Activated CD4-positive, alpha-beta memory T cell treated with anti-CD3 and anti-CD28 coated beads, Interleukin-2, amount 10 ng/mL, durations not matched to agents 7 days and 5 days (primary cell): ENCODE results near the gene B4GALT1. TPM values are rescaled to one million over a fixed set of nuclear protein-coding genes. Genes with fewer than 3 reads are reported as not detected.

Experiments used
- CTCF ChIA-PET: fragments of 350-600 bp; sonication (Branson Sonifier 250); formaldehyde crosslinking; loops from one replicate; lab custom pipeline; 2021; ENCODE audit warnings: antibody characterized with exemption, inconsistent platforms; lab: Charles Lee
- POLR2A ChIA-PET: fragments of 350-600 bp; sonication (Branson Sonifier 250); formaldehyde crosslinking; loops from one replicate; lab custom pipeline; 2021; ENCODE audit warnings: antibody characterized with exemption; lab: Charles Lee
- DNase-seq: peaks from one replicate; pipeline ENCODE4 v3.0.0-alpha.2; 2020
- H3K27ac Mint-ChIP-seq: one replicate; pipeline ENCODE4 v1.8.0; 2021; ENCODE audit warnings: mild to moderate bottlenecking, mixed read lengths
- H3K27me3 Mint-ChIP-seq: one replicate; pipeline ENCODE4 v1.8.0; 2021; ENCODE audit warnings: mixed read lengths
- H3K36me3 Mint-ChIP-seq: one replicate; pipeline ENCODE4 v1.8.0; 2021; ENCODE audit warnings: low read depth, mixed read lengths
- H3K4me1 Mint-ChIP-seq: one replicate; pipeline ENCODE4 v1.8.0; 2021; ENCODE audit warnings: mixed read lengths
- H3K4me3 Mint-ChIP-seq: one replicate; pipeline ENCODE4 v1.8.0; 2021; ENCODE audit warnings: mild to moderate bottlenecking, mixed read lengths
- H3K9me3 Mint-ChIP-seq: one replicate; pipeline ENCODE4 v1.8.0; 2021; ENCODE audit warnings: mixed read lengths
- total RNA-seq, 2 experiments: library from RNA; stranded (reverse); gene quantifications; one replicate each; pipeline ENCODE4 v1.2.3, GENCODE V29; 2021

Gene B4GALT1
- total RNA-seq, 2 experiments from 2014 or later: 69.2 to 70.8 TPM

DNA sequence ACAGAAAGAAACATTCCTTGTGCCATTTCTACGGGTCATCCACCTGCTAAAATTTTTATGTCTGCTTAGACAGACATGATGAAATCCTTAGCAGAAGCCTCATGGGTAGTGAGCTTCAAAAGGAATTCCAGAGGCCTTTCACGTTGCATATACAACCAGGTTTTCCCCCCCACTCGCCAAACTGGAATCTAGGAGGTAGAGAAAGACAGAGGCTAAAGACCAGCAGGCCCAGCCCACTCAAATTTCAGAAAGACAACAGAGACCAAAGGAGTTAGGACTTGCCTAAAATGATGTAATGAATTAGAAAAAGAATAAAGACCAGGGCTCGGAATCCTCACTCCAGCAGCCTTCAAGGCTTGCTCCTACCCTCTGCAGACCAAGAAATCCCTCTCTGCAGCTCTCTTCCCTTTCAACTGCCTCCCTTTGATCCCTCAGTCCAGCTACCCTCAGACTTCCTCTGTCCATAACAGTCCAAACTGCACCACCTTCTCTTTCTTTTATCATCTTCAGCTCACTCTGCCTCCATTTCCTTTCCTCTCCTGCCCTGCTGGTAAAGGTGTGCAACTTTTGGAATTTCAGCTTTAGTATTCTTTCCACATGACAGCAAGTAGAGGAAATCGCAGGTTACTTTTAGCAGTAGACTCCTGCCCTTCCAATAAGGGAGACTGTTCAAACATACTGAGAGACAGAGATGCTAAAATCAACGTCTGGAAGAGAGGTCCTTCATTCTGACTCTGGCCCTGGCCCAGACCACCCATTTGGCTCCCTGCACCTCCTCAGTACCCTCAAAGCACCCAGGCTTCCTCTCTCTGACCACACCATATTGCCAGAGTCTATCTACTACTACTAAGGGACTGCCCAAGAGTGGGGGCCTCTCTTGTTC, 8.9 kb downstream of the B4GALT1 start:
- CTCF ChIA-PET: interaction anchor here (1.6 to 2.6 kb wide), 3 partner anchors 13 to 68 kb away, joined by 3 to 13 read pairs (median 4); no protein-coding TSS in a partner anchor
- H3K36me3 Mint-ChIP-seq: peaks cover 27% of the 10 kb centered on the region
- no peaks in the 10 kb centered on the region for H3K9me3 Mint-ChIP-seq
- H3K4me3 Mint-ChIP-seq: peak overlapping the region; percentile 63
- H3K27me3 Mint-ChIP-seq: no peaks in the 10 kb centered on the region
- H3K4me1 Mint-ChIP-seq: peaks cover 94% of the 10 kb centered on the region
- DNase-seq: no peak
- POLR2A ChIA-PET: interaction anchor here (1.7 to 12.5 kb wide), 7 partner anchors 7 to 134 kb away, joined by 7 to 115 read pairs (median 11); partner anchors contain the start of genes B4GALT1, DNAJA1 and SMU1
- H3K27ac Mint-ChIP-seq: peak overlapping the region; percentile 91

DNA sequence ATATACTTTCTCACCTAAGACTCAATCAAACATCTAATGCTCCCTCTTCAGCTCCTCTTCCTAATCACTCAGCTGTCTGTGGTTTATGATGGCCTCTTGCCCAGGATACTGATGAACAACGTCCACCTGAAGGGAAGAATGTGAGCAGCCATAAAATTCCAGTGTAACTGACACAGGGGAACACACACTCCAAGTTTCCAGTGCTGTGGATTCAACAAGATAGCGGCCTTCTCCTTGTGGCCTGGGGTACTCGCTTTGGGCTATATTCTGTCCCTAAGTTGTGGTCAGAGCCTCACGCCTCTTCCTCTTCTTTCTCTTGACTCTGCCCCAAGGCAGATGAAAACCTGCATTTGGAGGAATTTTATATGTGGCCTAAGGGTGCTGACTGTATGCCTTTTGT, 11.7 kb downstream of the B4GALT1 start:
- CTCF ChIA-PET: interaction anchor here (0.7 to 1.1 kb wide), 3 partner anchors 10 to 33 kb away, joined by 3 read pairs; no protein-coding TSS in a partner anchor
- POLR2A ChIA-PET: interaction anchor here (1.2 kb wide), 1 partner anchor 12 kb away, joined by 4 read pairs; no protein-coding TSS in a partner anchor
- peaks cover 92% of the 10 kb centered on the region for H3K4me1 Mint-ChIP-seq

DNA sequence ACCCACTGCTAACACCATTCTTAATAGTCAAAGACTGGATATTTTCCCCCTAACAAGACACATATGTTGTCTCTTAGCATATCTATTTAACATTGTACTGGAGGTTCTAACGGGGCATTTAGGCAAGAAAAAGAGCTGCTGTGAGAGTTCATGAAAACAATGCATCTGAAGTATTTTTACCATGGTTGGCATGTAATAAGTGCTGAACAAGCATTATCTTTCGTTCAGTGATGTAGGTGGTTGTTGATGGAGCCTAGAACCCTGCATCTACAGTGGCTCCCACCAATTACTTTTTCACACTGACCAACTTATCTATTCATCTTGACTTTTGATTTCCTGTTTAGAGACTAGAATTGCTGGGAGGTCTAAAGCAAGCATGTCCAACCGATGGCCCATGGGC, 12.8 kb downstream of the B4GALT1 start:
- H3K36me3 Mint-ChIP-seq: peaks cover 18% of the 10 kb centered on the region
- CTCF ChIA-PET: no interaction called here
- H3K9me3 Mint-ChIP-seq: no peaks in the 10 kb centered on the region
- DNase-seq: no peak
- H3K27ac Mint-ChIP-seq: peak overlapping the region; percentile 47
- POLR2A ChIA-PET: interaction anchor here (0.8 kb wide), 1 partner anchor 38 kb away, joined by 3 read pairs; no protein-coding TSS in a partner anchor
- peaks cover 82% of the 10 kb centered on the region for H3K4me1 Mint-ChIP-seq
- no peaks in the 10 kb centered on the region for H3K27me3 Mint-ChIP-seq
- no peak overlapping the region for H3K4me3 Mint-ChIP-seq

More for the DNA sequence above, 11.7 kb downstream of the B4GALT1 start:
- Mint-ChIP-seq H3K36me3 (peaks cover 18% of the 10 kb centered on the region), H3K4me3 (no peak overlapping the region), H3K9me3 (no peaks in the 10 kb centered on the region), H3K27ac (peak overlapping the region; percentile 30), H3K27me3 (no peaks in the 10 kb centered on the region)
- no peak for DNase-seq

GRCh38 chr9:33153666-33154065, 13.5 kb downstream of the B4GALT1 start:
- POLR2A ChIA-PET: no interaction called here
- H3K4me1 Mint-ChIP-seq: peaks cover 77% of the 10 kb centered on the region
- peak overlapping the region; percentile 68 for H3K27ac Mint-ChIP-seq
- no peaks in the 10 kb centered on the region for H3K9me3 Mint-ChIP-seq
- CTCF ChIA-PET: interaction anchor here (1.6 kb wide), 1 partner anchor 17 kb away, joined by 4 read pairs; no protein-coding TSS in a partner anchor
- H3K36me3 Mint-ChIP-seq: peaks cover 18% of the 10 kb centered on the region
- DNase-seq: no peak
- no peaks in the 10 kb centered on the region for H3K27me3 Mint-ChIP-seq
- H3K4me3 Mint-ChIP-seq: peak overlapping the region; percentile 43

DNA sequence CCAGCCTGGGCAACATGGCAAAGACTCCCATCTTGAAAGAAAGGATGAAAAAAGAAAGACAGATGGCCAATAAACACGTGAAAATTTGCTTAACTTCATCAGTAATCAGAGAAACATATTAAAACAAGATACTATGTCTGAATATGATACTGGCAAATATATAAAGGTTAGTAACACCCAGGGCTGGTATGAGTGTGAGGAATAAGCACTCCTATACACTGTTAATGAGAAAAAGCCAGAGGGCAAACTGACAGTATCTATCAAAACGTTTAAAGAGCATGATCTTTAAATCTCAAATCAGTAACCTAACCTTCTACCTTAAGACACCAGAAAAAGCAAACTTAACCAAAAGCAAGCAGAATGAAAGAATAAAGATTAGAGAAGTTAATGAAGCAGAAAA, 14.1 kb downstream of the B4GALT1 start:
- Mint-ChIP-seq H3K27me3 (no peaks in the 10 kb centered on the region), H3K4me3 (peak overlapping the region; percentile 18), H3K9me3 (no peaks in the 10 kb centered on the region), H3K36me3 (peaks cover 23% of the 10 kb centered on the region), H3K4me1 (peaks cover 77% of the 10 kb centered on the region), H3K27ac (peak overlapping the region; percentile 68)
- ChIA-PET POLR2A (no interaction called here), CTCF (interaction anchor here (0.7 to 1.6 kb wide), 2 partner anchors 9 to 18 kb away, joined by 3 to 4 read pairs; no protein-coding TSS in a partner anchor)
- DNase-seq: no peak

- DNase-seq: no peak
- Mint-ChIP-seq H3K27me3 (no peaks in the 10 kb centered on the region), H3K27ac (no peak overlapping the region), H3K36me3 (peaks cover 31% of the 10 kb centered on the region), H3K9me3 (no peaks in the 10 kb centered on the region), H3K4me1 (peaks cover 75% of the 10 kb centered on the region), H3K4me3 (no peak overlapping the region)
- ChIA-PET POLR2A (interaction anchor here (0.8 to 2.1 kb wide), 9 partner anchors 8 to 127 kb away, joined by 3 to 10 read pairs (median 4); partner anchors contain the start of genes B4GALT1, DNAJA1 and SMU1), CTCF (interaction anchor here (1.8 to 2.0 kb wide), 2 partner anchors 9 to 10 kb away, joined by 4 to 6 read pairs; no protein-coding TSS in a partner anchor)
Measured at GRCh38 chr9:33151601-33152000, 15.5 kb downstream of the B4GALT1 start.

DNA sequence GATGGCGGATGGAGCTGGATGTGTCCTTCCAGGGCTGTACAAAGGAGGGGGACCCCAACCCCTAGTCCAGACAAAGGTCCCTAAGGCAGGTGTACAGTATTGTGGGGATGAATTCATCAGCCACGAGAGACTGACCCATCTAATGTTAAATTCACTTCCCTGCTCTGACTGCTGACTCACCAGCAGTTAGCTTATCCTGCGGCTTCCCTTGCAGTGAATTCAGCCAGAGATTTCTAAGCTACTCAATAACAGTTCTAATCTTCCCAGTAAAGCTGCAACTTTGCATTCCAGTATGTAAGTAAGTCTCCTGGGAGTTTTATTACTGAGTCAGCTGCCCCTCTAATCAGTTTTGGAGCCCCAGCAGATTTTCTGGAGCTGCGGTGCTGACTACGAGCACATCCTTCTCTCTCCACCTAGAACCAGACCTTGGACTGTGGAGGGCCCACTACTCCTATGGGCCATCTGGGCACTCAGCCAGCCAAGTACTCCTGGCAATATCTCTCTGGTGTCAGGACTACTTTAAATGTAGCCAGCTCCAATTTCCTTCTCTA, 16.1 kb downstream of the B4GALT1 start:
- CTCF ChIA-PET: interaction anchor here (1.8 to 2.0 kb wide), 2 partner anchors 9 to 10 kb away, joined by 4 to 6 read pairs; no protein-coding TSS in a partner anchor
- H3K27ac Mint-ChIP-seq: no peak overlapping the region
- POLR2A ChIA-PET: interaction anchor here (0.6 to 2.1 kb wide), 10 partner anchors 8 to 126 kb away, joined by 3 to 10 read pairs (median 4); partner anchors contain the start of genes B4GALT1, DNAJA1 and SMU1
- DNase-seq: no peak
- no peaks in the 10 kb centered on the region for H3K9me3 Mint-ChIP-seq
- no peak overlapping the region for H3K4me3 Mint-ChIP-seq
- H3K27me3 Mint-ChIP-seq: no peaks in the 10 kb centered on the region
- H3K4me1 Mint-ChIP-seq: peaks cover 73% of the 10 kb centered on the region
- peaks cover 36% of the 10 kb centered on the region for H3K36me3 Mint-ChIP-seq

- Mint-ChIP-seq H3K4me3 (no peak overlapping the region), H3K9me3 (no peaks in the 10 kb centered on the region), H3K27ac (peak overlapping the region; percentile 21), H3K27me3 (no peaks in the 10 kb centered on the region), H3K36me3 (peaks cover 24% of the 10 kb centered on the region), H3K4me1 (peaks cover 69% of the 10 kb centered on the region)
- POLR2A ChIA-PET: interaction anchor here (0.9 to 1.2 kb wide), 2 partner anchors 11 to 139 kb away, joined by 3 to 5 read pairs; no protein-coding TSS in a partner anchor
- CTCF ChIA-PET: interaction anchor here (0.6 kb wide), 1 partner anchor 12 kb away, joined by 3 read pairs; no protein-coding TSS in a partner anchor
- DNase-seq: no peak
Measured at GRCh38 chr9:33148367-33149014, 18.6 kb downstream of the B4GALT1 start.

DNA sequence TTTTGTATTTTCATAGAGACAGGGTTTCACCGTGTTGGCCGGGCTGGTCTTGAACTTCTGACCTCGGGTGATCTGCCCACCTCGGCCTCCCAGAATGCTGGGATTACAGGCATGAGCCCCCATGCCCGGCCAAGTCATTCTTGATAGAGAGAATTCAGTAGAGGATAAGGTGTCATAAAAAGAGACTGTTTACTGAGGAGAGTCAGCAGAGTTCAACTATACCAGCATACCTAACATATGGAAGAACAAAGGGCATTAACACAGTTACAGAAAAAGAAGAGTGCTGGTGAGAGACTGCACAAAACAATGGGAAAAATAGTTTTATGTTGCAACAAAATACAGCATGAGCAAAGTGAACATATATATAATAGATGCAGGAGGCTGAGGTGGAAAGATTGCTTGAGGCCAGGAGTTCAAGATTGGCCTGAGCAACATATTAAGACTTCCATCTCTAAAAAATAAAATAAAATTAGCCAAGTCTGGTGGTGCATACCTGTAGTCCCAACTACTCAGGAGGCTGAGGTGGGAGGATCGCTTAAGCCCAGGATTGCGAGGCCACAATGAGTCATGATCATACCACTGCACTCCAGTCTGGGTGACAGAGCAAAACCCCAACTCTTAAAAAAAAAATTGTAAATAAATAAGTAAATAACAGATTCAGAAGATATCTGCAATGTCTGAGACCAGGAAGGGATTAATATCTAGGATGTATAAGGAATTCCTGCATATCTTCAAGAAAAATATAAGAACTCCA, 19.5 kb downstream of the B4GALT1 start:
- H3K27me3 Mint-ChIP-seq: no peaks in the 10 kb centered on the region
- no peak overlapping the region for H3K27ac Mint-ChIP-seq
- H3K36me3 Mint-ChIP-seq: peaks cover 26% of the 10 kb centered on the region
- CTCF ChIA-PET: interaction anchor here (0.6 kb wide), 1 partner anchor 12 kb away, joined by 3 read pairs; no protein-coding TSS in a partner anchor
- DNase-seq: no peak
- POLR2A ChIA-PET: no interaction called here
- H3K4me1 Mint-ChIP-seq: peaks cover 68% of the 10 kb centered on the region
- H3K9me3 Mint-ChIP-seq: no peaks in the 10 kb centered on the region
- H3K4me3 Mint-ChIP-seq: no peak overlapping the region

DNA sequence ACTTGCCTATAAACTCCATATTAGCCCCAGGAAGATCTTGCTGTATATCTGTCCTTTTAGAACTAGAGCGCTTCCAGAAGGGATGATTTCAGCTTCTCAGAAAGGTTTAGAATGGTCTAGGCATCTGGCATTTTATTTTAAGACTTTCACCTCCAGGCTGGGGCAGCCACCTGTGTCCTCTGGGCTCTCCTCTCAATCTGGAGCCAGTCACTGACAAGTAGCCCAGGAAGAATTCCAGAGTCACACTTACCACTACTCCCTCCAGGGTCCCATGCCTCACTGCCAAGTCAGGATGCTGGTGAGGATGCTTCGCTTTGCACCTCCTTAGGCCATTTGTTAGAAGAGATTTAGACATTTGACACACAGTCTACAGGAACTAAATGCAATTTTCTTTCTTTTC, 20.8 kb downstream of the B4GALT1 start:
- Mint-ChIP-seq H3K27ac (no peak overlapping the region), H3K36me3 (peaks cover 35% of the 10 kb centered on the region), H3K4me1 (peaks cover 69% of the 10 kb centered on the region), H3K4me3 (no peak overlapping the region), H3K27me3 (no peaks in the 10 kb centered on the region), H3K9me3 (no peaks in the 10 kb centered on the region)
- no peak for DNase-seq
- POLR2A ChIA-PET: interaction anchor here (7.9 kb wide), 1 partner anchor 16 kb away, joined by 115 read pairs; the partner anchor contains the start of gene B4GALT1
- CTCF ChIA-PET: no interaction called here

GRCh38 chr9:33144551-33144950, 22.6 kb downstream of the B4GALT1 start:
- H3K9me3 Mint-ChIP-seq: no peaks in the 10 kb centered on the region
- H3K27ac Mint-ChIP-seq: peak overlapping the region; percentile 47
- H3K27me3 Mint-ChIP-seq: no peaks in the 10 kb centered on the region
- H3K4me3 Mint-ChIP-seq: no peak overlapping the region
- ChIA-PET POLR2A (interaction anchor here (0.5 to 7.9 kb wide), 3 partner anchors 18 to 119 kb away, joined by 3 to 115 read pairs (median 4); partner anchors contain the start of gene B4GALT1), CTCF (interaction anchor here (0.9 to 4.9 kb wide), 4 partner anchors 8 to 82 kb away, joined by 3 to 13 read pairs (median 3); no protein-coding TSS in a partner anchor)
- peaks cover 72% of the 10 kb centered on the region for H3K4me1 Mint-ChIP-seq
- no peak for DNase-seq
- peaks cover 41% of the 10 kb centered on the region for H3K36me3 Mint-ChIP-seq
